GM19193 (cell line): Measurements from ENCODE around the gene VAV1.

Experiments used
- POLR2A ChIP-seq: IDR thresholded peaks from 4 replicates; pipeline ENCODE4 v1.6.1; 2011; ENCODE audit not compliant: insufficient read depth, insufficient read length; ENCODE audit errors: extremely low read depth

VAV1 gene

DNA sequence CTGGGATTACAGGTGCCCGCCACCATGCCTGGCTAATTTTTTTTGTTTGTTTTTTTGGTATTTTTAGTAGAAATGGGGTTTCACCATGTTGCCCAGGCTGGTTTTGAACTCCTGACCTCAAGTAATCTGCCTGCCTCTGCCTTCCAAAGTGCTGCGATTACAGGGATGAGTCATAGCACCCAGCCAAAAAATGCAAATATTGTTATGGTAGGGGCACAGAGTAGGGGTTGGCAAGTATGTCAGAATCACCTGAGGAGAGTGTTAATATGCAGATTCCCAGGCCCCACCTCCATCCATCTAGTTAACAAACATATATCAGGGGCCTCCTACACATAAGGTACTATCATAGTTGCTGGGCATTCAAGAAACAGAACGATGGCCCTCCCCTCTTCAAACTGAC lies 44.7 kb downstream of the VAV1 start:
- no peak for TF ChIP-seq POLR2A

DNA sequence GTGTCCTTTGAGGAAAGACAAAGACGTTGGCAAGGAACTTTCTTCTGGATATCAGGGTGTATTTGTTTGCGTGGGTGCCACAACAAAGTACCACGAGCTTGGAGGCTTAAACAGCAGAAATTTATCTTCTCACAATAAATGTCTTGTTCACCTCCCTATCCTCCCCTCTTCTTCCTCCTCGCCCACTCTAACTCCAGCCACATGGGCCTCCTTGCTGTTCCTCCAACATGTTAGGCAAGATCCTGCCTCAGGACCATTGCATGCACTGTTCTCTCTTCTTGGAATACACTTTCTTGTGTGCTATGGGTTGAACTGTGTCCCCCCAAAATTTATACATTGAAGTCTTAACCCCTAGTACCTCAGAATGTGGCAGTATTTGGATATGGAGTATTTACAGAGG lies 45.7 kb downstream of the VAV1 start:
- TF ChIP-seq POLR2A: no peak

DNA sequence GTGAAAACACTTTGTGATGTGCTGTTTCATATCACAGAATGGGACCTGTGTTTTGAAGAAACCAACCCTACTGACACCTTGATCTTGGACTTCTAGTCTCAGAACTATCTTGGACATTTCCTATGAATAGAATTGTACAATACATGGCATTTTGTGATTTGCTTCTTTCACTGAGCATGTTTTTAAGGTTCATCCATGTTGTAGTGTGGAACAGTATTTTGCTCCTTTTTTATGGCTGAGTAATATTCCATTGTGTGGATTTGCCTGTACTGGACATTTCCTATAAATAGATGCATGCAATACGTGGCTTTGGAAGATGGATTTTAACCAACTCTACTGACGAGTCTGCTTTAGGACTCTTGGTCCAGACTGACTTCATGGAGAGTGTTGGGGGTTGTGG lies 46.8 kb downstream of the VAV1 start:
- no peak for TF ChIP-seq POLR2A

DNA sequence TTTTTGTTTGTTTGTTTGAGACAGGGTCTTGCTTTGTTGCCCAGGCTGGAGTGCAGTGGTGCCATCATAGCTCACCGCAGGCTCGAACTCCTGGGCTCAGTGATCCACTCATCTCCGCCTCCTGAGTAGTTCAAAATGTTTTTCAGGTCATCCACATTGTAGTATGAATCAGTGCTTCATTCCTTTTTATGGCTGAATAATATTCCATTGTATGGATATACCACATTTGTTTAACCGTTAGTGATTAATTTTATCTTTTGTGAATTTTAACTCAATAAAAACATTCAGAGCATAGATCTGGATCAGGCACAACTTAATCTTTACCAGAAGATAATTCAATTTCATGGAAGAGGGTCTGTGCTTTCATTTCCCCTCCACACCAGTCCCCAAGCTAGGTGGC lies 47.7 kb downstream of the VAV1 start:
- TF ChIP-seq POLR2A: no peak

DNA sequence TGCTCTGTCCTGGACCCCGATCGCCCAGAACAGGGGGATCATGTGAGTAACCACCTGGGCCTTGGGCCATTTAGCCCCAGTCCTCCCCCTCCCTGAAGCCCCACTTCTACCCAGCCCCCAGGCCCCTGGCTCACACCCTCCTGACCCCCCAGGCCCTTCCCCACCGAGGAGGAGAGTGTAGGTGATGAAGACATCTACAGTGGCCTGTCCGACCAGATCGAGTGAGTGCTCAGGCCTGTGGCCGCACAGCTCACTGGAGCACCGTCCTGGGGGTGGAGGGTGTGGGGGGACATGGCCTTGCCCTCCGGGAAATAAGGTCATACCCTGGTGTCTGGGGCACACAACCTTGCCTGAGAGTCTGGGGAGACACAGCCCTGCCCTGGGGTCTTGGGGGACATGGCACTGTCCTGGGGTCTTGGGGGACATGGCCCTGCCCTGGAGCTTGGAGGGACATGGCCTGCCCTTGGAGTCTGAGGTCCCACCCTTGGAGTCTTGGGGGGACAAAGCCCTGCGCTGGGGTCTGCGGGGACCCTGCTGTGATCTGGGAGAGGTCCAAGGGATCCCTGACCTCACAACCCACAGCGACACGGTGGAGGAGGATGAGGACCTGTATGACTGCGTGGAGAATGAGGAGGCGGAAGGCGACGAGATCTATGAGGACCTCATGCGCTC lies 49.3 kb downstream of the VAV1 start:
- no peak for TF ChIP-seq POLR2A

DNA sequence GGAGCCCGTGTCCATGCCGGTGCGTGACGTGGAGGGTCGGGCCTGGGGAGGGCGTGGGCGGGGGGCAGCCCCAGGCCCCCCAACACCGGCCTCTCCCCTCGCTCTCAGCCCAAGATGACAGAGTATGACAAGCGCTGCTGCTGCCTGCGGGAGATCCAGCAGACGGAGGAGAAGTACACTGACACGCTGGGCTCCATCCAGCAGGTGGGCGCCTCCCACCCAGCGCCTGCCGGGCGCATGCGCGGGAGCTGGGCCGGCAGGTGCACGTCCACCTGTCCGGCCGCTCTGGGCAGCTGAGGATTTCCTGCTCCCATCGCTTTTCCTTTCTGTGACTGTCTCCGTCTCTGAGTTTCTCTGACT lies 49.8 kb downstream of the VAV1 start:
- TF ChIP-seq POLR2A: no peak

DNA sequence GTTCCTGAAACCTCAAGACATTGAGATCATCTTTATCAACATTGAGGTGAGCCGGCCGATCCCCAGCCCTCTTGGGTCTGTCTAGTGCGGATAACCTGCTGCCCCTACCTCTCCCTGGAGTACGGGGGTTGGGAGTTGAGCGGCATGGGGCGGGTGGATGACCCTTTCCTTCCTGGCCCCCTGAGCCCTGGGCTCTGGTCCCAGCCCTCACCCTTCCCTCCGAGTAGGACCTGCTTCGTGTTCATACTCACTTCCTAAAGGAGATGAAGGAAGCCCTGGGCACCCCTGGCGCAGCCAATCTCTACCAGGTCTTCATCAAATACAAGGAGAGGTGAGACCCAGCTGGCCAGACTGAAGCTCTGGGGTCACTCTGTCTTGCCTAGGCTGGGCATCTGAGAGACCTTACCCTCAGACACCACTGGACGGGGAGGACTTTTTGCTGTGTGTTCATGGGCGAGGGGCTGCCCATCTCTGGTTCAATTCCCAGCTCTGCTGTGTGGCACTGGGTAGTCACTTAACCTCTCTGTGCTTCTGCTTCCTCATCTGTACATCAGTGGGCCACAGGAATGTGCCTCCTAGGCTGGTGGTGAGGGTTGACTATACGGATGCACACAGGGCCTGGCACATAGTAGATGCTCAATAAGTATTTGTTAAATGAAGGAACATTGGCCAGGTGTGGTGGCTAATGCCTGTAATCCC lies 52.7 kb downstream of the VAV1 start:
- no peak for TF ChIP-seq POLR2A

DNA sequence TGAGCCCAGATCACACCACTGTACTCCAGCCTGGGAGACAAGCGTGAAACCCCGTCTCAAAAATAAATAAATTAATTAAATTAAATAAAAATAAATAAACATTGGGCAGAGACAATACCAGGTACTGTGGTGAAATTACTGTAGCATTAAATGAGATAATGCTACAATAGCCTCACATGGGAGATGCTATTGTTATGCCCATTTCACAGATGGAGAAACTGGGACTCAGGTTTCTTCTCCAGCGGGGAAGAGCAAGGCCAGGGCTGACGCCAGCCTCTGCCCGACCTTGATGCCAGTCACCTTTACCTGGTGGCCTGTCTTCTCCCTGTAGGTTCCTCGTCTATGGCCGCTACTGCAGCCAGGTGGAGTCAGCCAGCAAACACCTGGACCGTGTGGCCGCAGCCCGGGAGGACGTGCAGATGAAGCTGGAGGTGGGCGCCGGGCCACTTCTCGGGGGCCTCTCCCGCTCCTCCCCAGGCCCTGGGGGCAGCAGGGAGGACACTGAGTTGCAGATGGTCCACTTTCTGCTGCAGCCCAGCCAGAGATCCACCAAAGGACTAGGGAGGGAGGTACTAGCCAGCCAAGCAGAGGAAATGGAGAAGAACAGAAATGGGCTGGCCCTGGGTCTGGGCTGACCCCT lies 53.9 kb downstream of the VAV1 start:
- TF ChIP-seq POLR2A: no peak

DNA sequence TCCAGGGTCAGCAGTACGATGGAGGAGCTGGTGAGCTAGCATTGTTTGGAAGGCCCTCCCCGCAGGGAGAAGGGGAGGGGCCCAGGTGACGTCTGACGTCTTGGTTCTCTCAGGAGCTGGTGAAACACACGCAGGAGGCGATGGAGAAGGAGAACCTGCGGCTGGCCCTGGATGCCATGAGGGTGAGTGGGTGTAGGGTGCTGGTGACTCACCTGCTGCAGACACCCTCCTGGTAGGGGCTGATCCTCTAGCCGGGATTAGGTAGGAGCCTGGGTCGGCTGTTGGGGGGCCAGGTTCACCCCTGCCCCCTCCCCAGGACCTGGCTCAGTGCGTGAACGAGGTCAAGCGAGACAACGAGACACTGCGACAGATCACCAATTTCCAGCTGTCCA lies 55.8 kb downstream of the VAV1 start:
- no peak for TF ChIP-seq POLR2A

DNA sequence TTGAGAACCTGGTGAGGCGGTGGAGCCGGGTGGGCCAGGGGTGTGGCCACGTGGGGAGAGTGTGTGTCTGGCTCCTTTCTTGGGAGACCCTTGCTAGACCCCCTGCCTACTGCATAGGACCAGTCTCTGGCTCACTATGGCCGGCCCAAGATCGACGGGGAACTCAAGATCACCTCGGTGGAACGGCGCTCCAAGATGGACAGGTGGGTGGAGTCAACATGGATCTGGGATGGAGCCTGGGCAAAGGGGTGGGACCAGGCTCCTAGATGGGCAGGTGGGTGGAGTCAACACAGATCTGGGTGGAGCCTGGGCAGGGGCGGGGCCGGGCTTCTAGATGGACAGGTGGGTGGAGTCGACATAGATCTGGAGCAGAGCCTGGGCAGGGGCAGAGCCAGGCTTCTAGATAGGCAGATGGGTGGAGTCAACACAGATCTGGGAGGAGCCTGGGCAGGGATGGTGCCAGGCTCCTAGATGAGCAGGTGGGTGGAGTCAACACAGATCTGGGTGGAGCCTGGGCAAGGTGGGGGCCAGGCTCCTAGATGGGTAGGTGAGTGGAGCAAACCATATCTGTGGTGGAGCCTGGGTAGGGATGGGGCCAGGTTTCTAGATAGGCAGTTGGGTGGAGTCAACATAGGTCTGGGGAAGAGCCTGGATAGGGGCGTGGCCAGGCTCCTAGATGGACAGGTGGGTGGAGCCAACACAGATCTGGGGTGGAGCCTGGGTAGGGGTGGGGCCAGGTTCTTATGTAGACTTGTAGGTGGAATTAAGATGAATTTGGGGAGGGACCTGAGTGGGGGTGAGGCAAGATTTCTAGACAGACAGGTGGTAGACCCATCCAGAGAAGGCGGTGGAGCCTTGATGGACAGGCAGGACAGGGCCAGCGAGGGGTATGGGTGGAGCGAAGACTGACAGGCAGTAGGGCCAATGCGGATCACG lies 56.5 kb downstream of the VAV1 start:
- TF ChIP-seq POLR2A: peak; percentile 25

DNA sequence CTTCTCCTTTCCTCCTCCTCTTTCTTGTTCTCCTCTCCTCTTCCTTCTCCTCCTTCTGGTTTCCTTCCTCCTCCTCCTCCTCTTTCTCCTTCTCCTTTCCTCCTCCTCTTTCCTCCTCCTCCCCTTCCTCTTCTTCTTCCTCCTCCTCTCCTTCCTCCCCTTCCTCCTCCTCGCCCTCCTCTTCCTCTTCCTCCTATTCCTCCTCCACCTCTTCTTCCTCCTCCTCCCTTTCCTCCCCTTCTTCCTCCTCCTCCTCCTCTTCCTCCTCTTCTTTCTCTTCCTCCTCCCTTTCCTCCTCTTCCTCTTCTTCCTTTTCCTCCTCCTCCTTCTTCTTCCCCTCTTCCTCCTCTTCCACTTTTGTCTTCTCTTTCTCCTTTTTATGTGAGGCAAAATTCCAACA lies 59.9 kb downstream of the VAV1 start:
- TF ChIP-seq POLR2A: no peak

DNA sequence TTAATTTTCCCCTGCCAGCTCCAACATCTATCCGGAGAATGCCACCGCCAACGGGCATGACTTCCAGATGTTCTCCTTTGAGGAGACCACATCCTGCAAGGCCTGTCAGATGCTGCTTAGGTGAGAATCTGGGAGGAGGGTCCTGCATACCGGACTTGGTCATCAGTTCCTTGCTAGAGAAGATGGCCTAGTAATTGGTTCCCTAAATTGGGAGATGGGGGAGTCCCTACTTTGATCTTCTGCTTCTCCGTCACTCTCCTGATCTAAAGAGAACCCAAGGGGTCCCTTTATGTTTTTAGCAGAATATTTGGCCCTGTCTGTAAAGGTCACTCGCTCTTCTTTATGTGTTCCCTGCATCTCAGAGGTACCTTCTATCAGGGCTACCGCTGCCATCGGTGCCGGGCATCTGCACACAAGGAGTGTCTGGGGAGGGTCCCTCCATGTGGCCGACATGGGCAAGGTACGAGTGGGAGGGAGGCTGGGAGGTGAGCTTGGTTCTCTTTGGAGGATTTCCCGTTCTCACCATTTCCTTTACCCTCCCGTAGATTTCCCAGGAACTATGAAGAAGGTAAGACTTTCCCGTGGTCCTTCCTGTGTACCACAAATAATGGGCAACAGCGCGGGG lies 60.8 kb downstream of the VAV1 start:
- TF ChIP-seq POLR2A: no peak

DNA sequence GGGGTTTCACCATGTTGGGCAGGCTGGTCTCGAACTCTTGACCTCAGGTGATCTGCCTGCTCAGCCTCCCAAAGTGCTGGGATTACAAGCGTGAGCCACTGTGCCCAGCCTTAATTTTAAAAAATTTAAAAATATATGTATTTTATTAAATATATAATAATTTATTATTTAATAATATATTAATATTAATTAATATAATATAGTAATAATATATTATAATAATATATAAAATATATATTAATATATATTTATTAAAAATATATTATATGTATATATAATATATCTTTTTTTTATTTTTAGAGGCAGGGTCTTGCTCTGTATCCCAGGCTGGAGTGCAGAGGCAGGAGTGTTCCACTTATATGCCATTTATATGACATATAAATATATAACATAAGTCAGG lies 61.9 kb downstream of the VAV1 start:
- TF ChIP-seq POLR2A: no peak

DNA sequence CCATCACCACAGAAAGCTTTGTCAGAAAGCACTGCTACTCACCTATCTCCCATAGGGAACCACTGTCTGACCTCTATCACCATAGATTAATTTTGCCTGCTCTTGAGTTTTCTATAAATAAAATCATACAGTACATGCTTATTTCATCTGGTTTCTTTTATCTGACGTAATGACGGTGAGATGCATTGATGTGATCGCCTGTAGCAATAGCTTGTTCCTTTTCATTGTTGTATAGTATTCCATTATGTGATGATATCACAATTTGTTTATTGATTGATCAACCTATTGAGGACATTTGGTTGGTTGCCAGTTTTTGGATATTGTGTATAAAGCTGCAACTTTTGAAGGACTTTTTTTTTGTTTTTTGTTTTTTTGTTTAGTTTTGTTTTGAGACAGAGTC lies 63.0 kb downstream of the VAV1 start:
- TF ChIP-seq POLR2A: no peak

DNA sequence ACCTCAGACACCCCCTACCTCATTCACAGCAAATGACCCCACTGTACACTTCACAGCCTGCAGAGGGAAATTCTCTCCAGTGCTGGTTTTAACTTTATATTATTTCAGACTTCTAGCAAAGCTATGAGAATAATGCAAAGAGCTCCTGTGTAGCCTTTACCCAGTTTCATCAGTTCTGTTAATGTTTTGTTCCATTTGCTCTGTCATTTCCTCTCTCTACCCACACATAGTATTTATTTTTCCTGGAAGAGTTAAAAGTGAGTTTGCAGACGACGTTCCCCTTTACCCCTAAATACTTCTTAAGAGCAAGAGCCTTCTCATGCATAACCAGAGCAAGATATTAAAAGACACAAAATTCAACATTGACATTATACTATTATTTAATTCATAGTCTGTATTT lies 65.0 kb downstream of the VAV1 start:
- TF ChIP-seq POLR2A: no peak
